C4-2B (cell line): ENCODE data around the gene LRG1.

Experiments used
- H3K27ac ChIP-seq: fragments of 450-650 bp; 2 replicates; pipeline ENCODE4 v1.5.1; 2017
- CTCF ChIP-seq: fragments of 450-650 bp; conservative IDR thresholded peaks from 2 replicates; pipeline ENCODE4 v1.5.1; 2017; ENCODE audit warnings: mild to moderate bottlenecking
- ZFX ChIP-seq: fragments of 450-650 bp; IDR thresholded peaks from 2 replicates; pipeline ENCODE4 v1.6.1; 2017

The LRG1 gene

DNA sequence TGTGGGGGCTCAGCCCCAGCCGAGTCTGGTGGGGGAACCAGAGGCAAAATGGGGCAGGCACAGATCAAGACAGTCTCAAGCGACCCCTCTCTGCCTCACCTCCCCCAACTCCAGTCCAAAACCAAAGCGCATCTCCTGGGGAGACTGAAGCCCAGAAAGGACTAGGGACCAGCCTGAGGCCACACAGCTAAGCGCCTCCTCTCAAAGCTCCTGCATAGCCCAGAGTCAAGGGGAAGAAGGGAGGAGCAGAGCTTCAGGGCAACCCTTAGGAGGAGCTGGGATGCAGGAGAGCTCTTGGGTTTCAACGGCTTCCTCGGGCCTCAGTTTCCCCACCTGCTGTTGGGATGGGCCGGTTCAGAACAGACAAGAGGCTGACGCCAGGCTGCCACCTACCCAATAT is 39.6 kb upstream of the LRG1 start:
- no peak for TF ChIP-seq CTCF
- TF ChIP-seq ZFX: no peak
- H3K27ac ChIP-seq: no peak overlapping the region

GRCh38 chr19:4578552-4579248 is 38.9 kb upstream of the LRG1 start:
- no peak overlapping the region for H3K27ac ChIP-seq
- TF ChIP-seq ZFX (no peak), CTCF (no peak)

- no peak overlapping the region for H3K27ac ChIP-seq
Measured at GRCh38 chr19:4577020-4577782, 37.4 kb upstream of the LRG1 start.

DNA sequence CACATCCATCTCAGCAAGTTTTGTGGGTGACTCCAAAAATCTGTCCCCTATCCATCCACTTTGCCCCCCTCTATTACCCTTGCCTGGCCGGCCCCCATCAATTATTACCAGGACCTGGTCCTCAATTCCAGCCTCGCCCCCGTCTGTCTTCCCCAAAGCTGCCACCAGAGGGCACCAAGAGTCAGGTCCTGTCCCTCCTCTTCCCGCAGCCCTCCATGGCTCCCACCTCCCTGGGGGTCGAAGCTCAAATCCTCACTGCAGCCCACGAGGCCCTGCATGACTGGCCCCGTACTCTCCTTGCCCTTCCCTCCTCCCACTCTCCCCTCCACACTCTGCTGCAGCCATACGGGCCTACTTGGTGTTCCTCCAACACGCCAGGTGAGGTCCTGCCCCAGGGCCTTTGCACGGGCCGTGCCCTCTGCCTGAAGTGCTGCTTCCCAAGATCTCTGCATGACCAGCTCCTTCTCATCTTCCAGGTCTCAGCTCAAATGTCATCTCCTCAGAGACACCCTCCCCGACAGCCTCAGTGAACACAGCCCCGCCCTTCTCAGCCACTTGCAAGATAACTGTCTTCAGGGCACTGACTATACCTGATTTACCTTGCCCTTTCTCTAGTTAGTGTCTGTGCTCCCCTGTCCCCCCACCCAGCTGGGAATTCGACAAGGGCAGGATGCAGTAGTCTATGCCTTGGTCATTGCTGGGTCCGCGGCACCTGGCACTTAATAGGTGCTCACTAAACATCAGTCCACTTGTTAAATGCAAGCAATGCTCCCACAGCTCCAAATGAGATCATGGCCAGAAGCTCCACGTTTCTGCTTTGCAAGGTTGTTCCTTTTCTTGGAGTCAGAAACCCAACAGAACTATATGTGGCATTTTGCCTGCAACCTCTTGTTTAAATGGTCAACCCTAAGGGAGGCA is 36.4 kb upstream of the LRG1 start:
- H3K27ac ChIP-seq: no peak overlapping the region
- TF ChIP-seq ZFX: no peak
- peak; percentile 85 for TF ChIP-seq CTCF

More at GRCh38 chr19:4577020-4577782, 37.4 kb upstream of the LRG1 start:
- no peak for TF ChIP-seq ZFX
- no peak for TF ChIP-seq CTCF

DNA sequence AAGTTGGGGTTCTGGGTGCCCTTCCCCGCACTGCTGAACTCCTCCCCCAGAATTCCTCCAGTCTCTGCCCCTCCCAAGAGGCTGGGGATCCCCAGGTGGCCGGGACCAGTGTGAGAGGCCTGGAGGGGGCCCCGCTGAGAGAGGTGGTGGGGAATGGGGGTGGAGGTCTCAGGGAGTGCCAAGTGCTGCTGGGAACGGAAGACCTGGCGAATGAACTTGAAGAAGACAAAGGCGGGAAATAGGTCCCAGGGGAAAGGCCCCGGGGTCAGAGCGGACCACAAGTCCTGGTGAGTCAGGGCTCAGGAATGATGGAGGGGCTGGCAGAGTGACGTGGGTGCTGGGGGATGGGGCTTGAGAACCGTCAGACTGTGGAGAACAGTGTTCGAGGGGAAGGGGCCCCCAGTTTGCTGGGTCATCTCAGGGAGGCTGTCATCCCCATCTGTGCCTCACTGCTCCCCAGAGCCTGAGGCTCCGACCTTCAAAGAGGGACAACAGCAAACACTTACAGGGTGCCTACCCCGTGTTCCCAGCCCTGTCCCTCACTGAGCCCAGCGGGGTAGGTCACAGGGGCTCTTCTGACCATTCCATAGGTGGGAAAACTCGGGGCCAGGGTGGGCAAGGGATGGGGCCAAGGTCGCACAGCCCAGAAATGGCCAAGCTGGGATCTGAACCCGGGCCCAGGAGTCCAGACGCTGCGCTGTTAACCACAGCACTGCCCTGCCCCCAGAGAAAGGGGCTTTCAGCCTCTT is 35.6 kb upstream of the LRG1 start:
- no peak overlapping the region for H3K27ac ChIP-seq

GRCh38 chr19:4573682-4574081 is 33.8 kb upstream of the LRG1 start:
- no peak for TF ChIP-seq ZFX
- TF ChIP-seq CTCF: no peak
- H3K27ac ChIP-seq: no peak overlapping the region

More for the DNA sequence above, 35.6 kb upstream of the LRG1 start:
- TF ChIP-seq ZFX (no peak), CTCF (no peak)
